Esophagus muscularis mucosa (tissue), 4 donors: ENCODE data around the gene DEPP1.

Experiments used
- CTCF ChIP-seq, 3 experiments: fragments of 200-600 bp in 2 of 3; fragments of 450-650 bp in 1 of 3; sonication (generic) in 2 of 3; IDR thresholded peaks; one replicate each; pipeline ENCODE4 v1.5.1; 2017 to 2019; ENCODE audit warnings: antibody characterized with exemption in 3 of 3, mild to moderate bottlenecking in 2 of 3, moderate library complexity in 1 of 3
- EP300 ChIP-seq: sonication (generic); formaldehyde crosslinking; IDR thresholded peaks from one replicate; pipeline ENCODE4 v1.6.1; 2017; ENCODE audit warnings: antibody characterized with exemption
- POLR2A ChIP-seq: fragments of 450-650 bp; IDR thresholded peaks from one replicate; pipeline ENCODE4 v1.6.1; 2017; ENCODE audit warnings: antibody characterized with exemption, moderate library complexity, mild to moderate bottlenecking, low read depth
- POLR2AphosphoS5 ChIP-seq, 2 donors: sonication (generic); formaldehyde crosslinking; IDR thresholded peaks; one replicate each; pipeline ENCODE4 v1.6.1; 2017; ENCODE audit warnings: antibody characterized with exemption in 2 of 2

- no peak for TF ChIP-seq CTCF (IDR thresholded peaks at IDR 0.05)
- TF ChIP-seq EP300, result no peak
- TF ChIP-seq POLR2A, result no peak
- TF ChIP-seq POLR2AphosphoS5 (IDR thresholded peaks at IDR 0.05), result peak; percentile 64 to 65
Observed at GRCh38 chr10:44935201-44935965, 43.2 kb downstream of the DEPP1 start.
